ENCODE measurements around the gene ARNT2. TPM values are rescaled to one million over a fixed set of nuclear protein-coding genes. Genes with fewer than 3 reads are reported as not detected.

ARNT2 gene
- total and polyA plus RNA-seq, 4 donors = 2.0 to 12.2 (median 5.5) TPM

GRCh38 chr15:80517290-80517689 is 113.1 kb downstream of the ARNT2 start:
- Histone ChIP-seq H3K4me1 (ENCODE audit: control insufficient read depth in 5 of 5, insufficient read depth in 5 of 5, low read length in 5 of 5) (peaks cover 0 to 17% (median 4%) of the 10 kb centered on the region in 5 donors), H3K36me3 (ENCODE audit: control insufficient read depth in 4 of 4, insufficient read depth in 4 of 4, low read length in 4 of 4) (peaks cover 0 to 26% (median 11%) of the 10 kb centered on the region in 4 donors), H3K9me3 (ENCODE audit: control insufficient read depth in 4 of 4, insufficient read depth in 3 of 4, low read length in 3 of 4) (peaks cover 0 to 2% (median under 1%) of the 10 kb centered on the region in 4 donors), H3K27ac (ENCODE audit: low read depth in 1 of 2, low read length in 1 of 2) (no peak overlapping the region), H3K9ac (ENCODE audit: insufficient read depth in 1 of 2, low read length in 2 of 2) (no peak overlapping the region), H3K4me3 (no peak overlapping the region), H3K27me3 (ENCODE audit: control insufficient read depth in 3 of 3, insufficient read depth in 3 of 3, low read length in 2 of 3) (no peaks in the 10 kb centered on the region)
- ATAC-seq (ENCODE audit: insufficient read depth, low FRiP score) (no peak), DNase-seq (no peak)
- TF ChIP-seq CTCF (IDR thresholded peaks at IDR 0.05; ENCODE audit: control extremely low read depth, extremely low read depth) = no peak

GRCh38 chr15:80518522-80518921 is 114.3 kb downstream of the ARNT2 start:
- no peak overlapping the region for H3K9ac ChIP-seq (ENCODE audit: insufficient read depth in 1 of 2, low read length in 2 of 2)
- H3K4me1 ChIP-seq (ENCODE audit: control insufficient read depth in 5 of 5, insufficient read depth in 5 of 5, low read length in 5 of 5) = peaks cover 0 to 17% (median 4%) of the 10 kb centered on the region in 5 donors
- no peak overlapping the region for H3K27ac ChIP-seq (ENCODE audit: low read depth in 1 of 2, low read length in 1 of 2)
- no peaks in the 10 kb centered on the region for H3K27me3 ChIP-seq (ENCODE audit: control insufficient read depth in 3 of 3, insufficient read depth in 3 of 3, low read length in 2 of 3)
- ATAC-seq (ENCODE audit: insufficient read depth, low FRiP score) (no peak), DNase-seq (no peak)
- peaks cover 0 to 2% (median under 1%) of the 10 kb centered on the region in 4 donors for H3K9me3 ChIP-seq (ENCODE audit: control insufficient read depth in 4 of 4, insufficient read depth in 3 of 4, low read length in 3 of 4)
- peaks cover 0 to 31% (median 11%) of the 10 kb centered on the region in 4 donors for H3K36me3 ChIP-seq (ENCODE audit: control insufficient read depth in 4 of 4, insufficient read depth in 4 of 4, low read length in 4 of 4)
- H3K4me3 ChIP-seq = no peak overlapping the region
- WGBS, 2 donors = 100% methylated on average over 1 of the region's 1 CpG
- TF ChIP-seq CTCF (IDR thresholded peaks at IDR 0.05; ENCODE audit: control extremely low read depth, extremely low read depth) = no peak

GRCh38 chr15:80523746-80524145 is 119.6 kb downstream of the ARNT2 start:
- H3K9ac ChIP-seq (ENCODE audit: insufficient read depth in 1 of 2, low read length in 2 of 2) = no peak overlapping the region
- TF ChIP-seq CTCF (IDR thresholded peaks at IDR 0.05; ENCODE audit: control extremely low read depth, extremely low read depth) = no peak

GRCh38 chr15:80525853-80526252 is 121.7 kb downstream of the ARNT2 start:
- peaks cover 0 to 2% (median 0%) of the 10 kb centered on the region in 4 donors for H3K9me3 ChIP-seq (ENCODE audit: control insufficient read depth in 4 of 4, insufficient read depth in 3 of 4, low read length in 3 of 4)
- ATAC-seq (ENCODE audit: insufficient read depth, low FRiP score) = no peak
- TF ChIP-seq CTCF (IDR thresholded peaks at IDR 0.05; ENCODE audit: control extremely low read depth, extremely low read depth) = no peak
- DNase-seq = no peak
- no peaks in the 10 kb centered on the region for H3K27me3 ChIP-seq (ENCODE audit: control insufficient read depth in 3 of 3, insufficient read depth in 3 of 3, low read length in 2 of 3)
- no peak overlapping the region for H3K4me3 ChIP-seq
- peaks cover 0 to 6% (median 1%) of the 10 kb centered on the region in 4 donors for H3K36me3 ChIP-seq (ENCODE audit: control insufficient read depth in 4 of 4, insufficient read depth in 4 of 4, low read length in 4 of 4)
- WGBS, 2 donors = 90 to 94% methylated on average over 2 of the region's 2 CpGs
- H3K4me1 ChIP-seq (ENCODE audit: control insufficient read depth in 5 of 5, insufficient read depth in 5 of 5, low read length in 5 of 5) = peaks cover 0 to 15% (median 5%) of the 10 kb centered on the region in 5 donors
- H3K27ac ChIP-seq (ENCODE audit: low read depth in 1 of 2, low read length in 1 of 2) = no peak overlapping the region
- no peak overlapping the region for H3K9ac ChIP-seq (ENCODE audit: insufficient read depth in 1 of 2, low read length in 2 of 2)

More at GRCh38 chr15:80523746-80524145, 119.6 kb downstream of the ARNT2 start:
- WGBS, 2 donors = 67 to 84% methylated on average over 2 of the region's 2 CpGs
- no peak overlapping the region for H3K4me3 ChIP-seq
- H3K9me3 ChIP-seq (ENCODE audit: control insufficient read depth in 4 of 4, insufficient read depth in 3 of 4, low read length in 3 of 4) = peaks cover 0 to 2% (median 0%) of the 10 kb centered on the region in 4 donors
- no peak overlapping the region for H3K27ac ChIP-seq (ENCODE audit: low read depth in 1 of 2, low read length in 1 of 2)
- H3K4me1 ChIP-seq (ENCODE audit: control insufficient read depth in 5 of 5, insufficient read depth in 5 of 5, low read length in 5 of 5) = peaks cover 0 to 17% (median 4%) of the 10 kb centered on the region in 5 donors
- peaks cover 0 to 6% (median 1%) of the 10 kb centered on the region in 4 donors for H3K36me3 ChIP-seq (ENCODE audit: control insufficient read depth in 4 of 4, insufficient read depth in 4 of 4, low read length in 4 of 4)
- no peak for ATAC-seq (ENCODE audit: insufficient read depth, low FRiP score)
- no peaks in the 10 kb centered on the region for H3K27me3 ChIP-seq (ENCODE audit: control insufficient read depth in 3 of 3, insufficient read depth in 3 of 3, low read length in 2 of 3)
- DNase-seq = no peak
